IMR-90 (cell line): ENCODE results near the gene NFYC. TPM values are rescaled to one million over a fixed set of nuclear protein-coding genes. Genes with fewer than 3 reads are reported as not detected.

Experiments used
- ATAC-seq: fragments of 200-7000 bp; cut with Tn5 transposase; 2 replicates; pipeline ENCODE4 v1.9.1; 2020; ENCODE audit warnings: low read depth, mild to moderate bottlenecking, moderate library complexity
- BruUV-seq: library from RNA; stranded (reverse); fragments of 400-500 nt; replicated peaks from 2 replicates; lab custom pipeline; 2021; lab: Mats Ljungman, UMichigan
- CTCF ChIA-PET: fragments of 300-600 bp; formaldehyde crosslinking; extraction: SDS; loops from one replicate; lab custom pipeline; 2021; ENCODE audit warnings: antibody characterized with exemption; lab: Yijun Ruan, JAX
- POLR2A ChIA-PET: fragments of 300-600 bp; sonication (Branson Sonifier 250); formaldehyde crosslinking; loops from one replicate; lab custom pipeline; 2022; ENCODE audit warnings: antibody characterized with exemption; ENCODE audit not compliant: unreplicated experiment; lab: Charles Lee
- DNase-seq: peaks from one replicate; pipeline ENCODE4 v3.0.0; 2013
- H2AFZ ChIP-seq: replicated peaks from 2 replicates; pipeline ENCODE3; 2013; ENCODE audit warnings: low read length, mild to moderate bottlenecking; ENCODE audit not compliant: poor library complexity
- H2AK5ac ChIP-seq: 2 replicates; pipeline ENCODE4 v1.6.1; 2013; ENCODE audit warnings: low read depth, low read length, inconsistent platforms
- H2AK9ac ChIP-seq: replicated peaks from 2 replicates; pipeline ENCODE3; 2013; ENCODE audit warnings: mild to moderate bottlenecking, low read depth, low read length, moderate library complexity; ENCODE audit not compliant: poor library complexity
- H2BK120ac ChIP-seq: 2 replicates; pipeline ENCODE4 v1.6.1; 2013; ENCODE audit warnings: low read depth, low read length, inconsistent platforms
- H2BK15ac ChIP-seq: 3 replicates; pipeline ENCODE4 v1.6.1; 2013; ENCODE audit warnings: low read depth, low read length, inconsistent platforms
- H2BK20ac ChIP-seq: 2 replicates; pipeline ENCODE4 v1.6.1; 2013; ENCODE audit warnings: low read depth, mild to moderate bottlenecking, inconsistent platforms, low read length, moderate library complexity
- H2BK5ac ChIP-seq: 2 replicates; pipeline ENCODE4 v1.6.1; 2013; ENCODE audit warnings: mild to moderate bottlenecking, low read depth, low read length, inconsistent platforms; ENCODE audit not compliant: poor library complexity, severe bottlenecking
- H3K14ac ChIP-seq: replicated peaks from 2 replicates; pipeline ENCODE4 v1.6.1; 2013; ENCODE audit warnings: low read depth, low read length, inconsistent platforms
- H3K18ac ChIP-seq: 2 replicates; pipeline ENCODE4 v1.6.1; 2013; ENCODE audit warnings: low read depth, low read length, control low read depth
- H3K23ac ChIP-seq: 2 replicates; pipeline ENCODE4 v1.6.1; 2013; ENCODE audit warnings: low read depth, low read length, inconsistent platforms
- H3K27ac ChIP-seq: 2 replicates; pipeline ENCODE4 v1.5.1; 2013; ENCODE audit warnings: mild to moderate bottlenecking, control low read depth, low read length; ENCODE audit not compliant: insufficient read depth
- H3K27me3 ChIP-seq: 2 replicates; pipeline ENCODE4 v1.6.1; 2013; ENCODE audit warnings: low read length; ENCODE audit not compliant: control insufficient read depth, insufficient read depth
- H3K36me3 ChIP-seq: 2 replicates; pipeline ENCODE4 v1.6.1; 2013; ENCODE audit warnings: low read length, mixed read lengths; ENCODE audit not compliant: control insufficient read depth, insufficient read depth
- H3K4ac ChIP-seq: 2 replicates; pipeline ENCODE4 v1.6.1; 2013; ENCODE audit warnings: low read depth, low read length, inconsistent platforms
- H3K4me1 ChIP-seq: 2 replicates; pipeline ENCODE4 v1.6.1; 2013; ENCODE audit warnings: low read length, mixed read lengths; ENCODE audit not compliant: control insufficient read depth, insufficient read depth
- H3K4me2 ChIP-seq: 2 replicates; pipeline ENCODE4 v1.6.1; 2013; ENCODE audit warnings: low read depth, mild to moderate bottlenecking, control low read depth, low read length, moderate library complexity
- H3K4me3 ChIP-seq: 2 replicates; pipeline ENCODE4 v1.5.1; 2013; ENCODE audit warnings: low read depth, mild to moderate bottlenecking, control low read depth, low read length, moderate library complexity; ENCODE audit not compliant: insufficient read depth
- H3K56ac ChIP-seq: 2 replicates; pipeline ENCODE4 v1.6.1; 2013; ENCODE audit warnings: low read length, inconsistent platforms; ENCODE audit not compliant: insufficient read depth; ENCODE audit errors: extremely low read depth
- H3K79me1 ChIP-seq, 2 experiments: 2 replicates each; pipeline ENCODE4 v1.6.1; 2013; ENCODE audit warnings: low read length in 2 of 2, inconsistent platforms in 1 of 2, low read depth in 1 of 2
- H3K9ac ChIP-seq: 2 replicates; pipeline ENCODE4 v1.6.1; 2013; ENCODE audit warnings: low read depth, low read length, control low read depth
- H3K9me1 ChIP-seq: 2 replicates; pipeline ENCODE4 v1.6.1; 2013; ENCODE audit warnings: low read length, inconsistent platforms; ENCODE audit not compliant: insufficient read depth
- H3K9me3 ChIP-seq: 2 replicates; pipeline ENCODE4 v1.6.1; 2013; ENCODE audit warnings: low read length; ENCODE audit not compliant: control insufficient read depth, insufficient read depth
- H4K20me1 ChIP-seq: 2 replicates; pipeline ENCODE4 v1.6.1; 2013; ENCODE audit warnings: low read length, inconsistent platforms; ENCODE audit not compliant: insufficient read depth
- H4K5ac ChIP-seq: 2 replicates; pipeline ENCODE4 v1.6.1; 2013; ENCODE audit warnings: mild to moderate bottlenecking, low read depth, low read length, control low read depth
- H4K8ac ChIP-seq, 2 experiments: 2 replicates each; pipeline ENCODE4 v1.6.1; 2013; ENCODE audit warnings: low read depth in 2 of 2, low read length in 2 of 2, control low read depth in 1 of 2, inconsistent platforms in 1 of 2
- H4K91ac ChIP-seq: 2 replicates; pipeline ENCODE4 v1.6.1; 2013; ENCODE audit warnings: low read depth, low read length, inconsistent platforms; ENCODE audit not compliant: insufficient read depth
- BHLHE40 ChIP-seq: fragments of 150-350 bp; IDR thresholded peaks from 2 replicates; pipeline ENCODE4 v1.6.1; 2016; ENCODE audit warnings: mild to moderate bottlenecking, low read depth, low read length
- CEBPB ChIP-seq: IDR thresholded peaks from 2 replicates; pipeline ENCODE4 v1.6.1; 2012; ENCODE audit warnings: low read depth, low read length, improper control_type of control experiment
- CHD1 ChIP-seq: IDR thresholded peaks from 2 replicates; pipeline ENCODE4 v1.6.1; 2012; ENCODE audit warnings: low read depth, low read length, improper control_type of control experiment
- CTCF ChIP-seq: conservative IDR thresholded peaks from 2 replicates; pipeline ENCODE4 v1.5.1; 2012; ENCODE audit warnings: mild to moderate bottlenecking, low read depth, low read length, improper control_type of control experiment
- ELK1 ChIP-seq: fragments of 150-350 bp; IDR thresholded peaks from 2 replicates; pipeline ENCODE4 v1.6.1; 2016; ENCODE audit warnings: low read depth, mild to moderate bottlenecking, low read length, moderate library complexity, borderline replicate concordance
- MAFK ChIP-seq: IDR thresholded peaks from 2 replicates; pipeline ENCODE4 v1.6.1; 2012; ENCODE audit warnings: low read depth, low read length, improper control_type of control experiment
- MAZ ChIP-seq: IDR thresholded peaks from 2 replicates; pipeline ENCODE4 v1.6.1; 2012; ENCODE audit warnings: low read depth, mild to moderate bottlenecking, low read length, improper control_type of control experiment, moderate library complexity, borderline replicate concordance
- MXI1 ChIP-seq: IDR thresholded peaks from 2 replicates; pipeline ENCODE4 v1.6.1; 2012; ENCODE audit warnings: low read depth, mild to moderate bottlenecking, low read length, moderate library complexity, borderline replicate concordance
- NFE2L2 ChIP-seq: fragments of 150-350 bp; IDR thresholded peaks from 2 replicates; pipeline ENCODE4 v1.6.1; 2016; ENCODE audit warnings: low read depth, mild to moderate bottlenecking, low read length
- POLR2A ChIP-seq: IDR thresholded peaks from 2 replicates; pipeline ENCODE4 v1.6.1; 2012; ENCODE audit warnings: mild to moderate bottlenecking, low read depth, low read length
- RAD21 ChIP-seq: IDR thresholded peaks from 2 replicates; pipeline ENCODE4 v1.6.1; 2012; ENCODE audit warnings: low read length, improper control_type of control experiment
- RCOR1 ChIP-seq: IDR thresholded peaks from 2 replicates; pipeline ENCODE4 v1.6.1; 2012; ENCODE audit warnings: mild to moderate bottlenecking, low read length, improper control_type of control experiment; ENCODE audit not compliant: insufficient replicate concordance
- RFX5 ChIP-seq: IDR thresholded peaks from 2 replicates; pipeline ENCODE4 v1.8.0; 2012; ENCODE audit warnings: low read depth, mild to moderate bottlenecking, low read length, moderate library complexity
- SMC3 ChIP-seq: fragments of 150-350 bp; IDR thresholded peaks from 2 replicates; pipeline ENCODE4 v1.6.1; 2016; ENCODE audit warnings: low read depth, mild to moderate bottlenecking, antibody characterized with exemption, low read length, moderate library complexity
- USF2 ChIP-seq: fragments of 150-350 bp; IDR thresholded peaks from 2 replicates; pipeline ENCODE4 v1.6.1; 2017; ENCODE audit warnings: mild to moderate bottlenecking, antibody characterized with exemption, low read length, low read depth
- WGBS, 2 experiments: methylation state at CpG; one replicate each; pipeline versions ENCODE4 v1.1.5 to v1.1.7; 2013; ENCODE audit warnings: missing lambda C conversion rate in 2 of 2; ENCODE audit not compliant: insufficient read length in 1 of 2; ENCODE audit errors: extremely low coverage in 2 of 2; 5-methylcytosine and 5-hydroxymethylcytosine counted together
- dilution Hi-C: fragments of 300-500 bp; cut with HindIII; formaldehyde crosslinking; loops from one replicate; pipeline ENCODE4 v1.14.3; 2018; ENCODE audit warnings: low sequenced_read_pairs; ENCODE audit not compliant: unreplicated experiment
- in situ Hi-C: fragments of 300-500 bp; cut with MboI; formaldehyde crosslinking; loops from 3 replicates; pipeline ENCODE4 v1.14.3; 2019; ENCODE audit warnings: low sequenced_read_pairs, inconsistent platforms, mixed read lengths
- intact Hi-C: fragments of 100-400 bp; cut with micrococcal nuclease; formaldehyde crosslinking; loops from 2 replicates; pipeline ENCODE4 v1.10.0; 2022
- polyA plus RNA-seq, 3 experiments: library from polyadenylated mRNA; depleted of rRNA; stranded (reverse); fragments of >200 nt; gene quantifications; 2 replicates each; pipeline ENCODE4 v1.2.3, GENCODE V29; 2012; ENCODE audit warnings: low replicate concordance in 1 of 3
- total RNA-seq: library from RNA; depleted of rRNA; stranded (reverse); fragments of >200 nt; gene quantifications from 2 replicates; pipeline ENCODE4 v1.2.3, GENCODE V29; 2012

NFYC gene
- total and polyA plus RNA-seq, 2 of the 4 experiments (the other 2 are of a cell fraction): 45.2 to 62.2 TPM

- BruUV-seq: no TSS peak
- Histone ChIP-seq H2AK5ac (no peak overlapping the region), H2BK15ac (no peak overlapping the region), H2BK120ac (no peak overlapping the region), H4K20me1 (no peaks in the 10 kb centered on the region), H2AK9ac (no peak overlapping the region), H3K9me1 (peaks cover 6% of the 10 kb centered on the region; the same call in 1 of the 2 replicates), H3K4ac (no peak overlapping the region), H3K9ac (no peak overlapping the region), H3K56ac (no peak overlapping the region), H4K8ac (no peak overlapping the region), H3K14ac (no peak overlapping the region), H3K79me1 (no peaks in the 10 kb centered on the region), H2AFZ (no peak overlapping the region), H3K4me2 (no peak overlapping the region), H3K27ac (no peak overlapping the region), H3K27me3 (peaks cover 37% of the 10 kb centered on the region), H3K18ac (no peak overlapping the region), H2BK20ac (no peak overlapping the region), H3K36me3 (no peaks in the 10 kb centered on the region), H2BK5ac (no peak overlapping the region), H3K23ac (no peak overlapping the region), H3K4me1 (no peaks in the 10 kb centered on the region), H3K4me3 (no peak overlapping the region), H3K9me3 (no peaks in the 10 kb centered on the region), H4K5ac (no peak overlapping the region), H4K91ac (no peak overlapping the region)
- 82% methylated on average over 4 of the region's 4 CpGs; no CpG with 5 or more reads in 1 of the 2 experiments for WGBS, 2 experiments
- in situ Hi-C loops (no loop called here), dilution Hi-C loops (no loop called here), intact Hi-C loops (no loop called here)
- no peak for ATAC-seq
- ChIA-PET POLR2A (no interaction called here), CTCF (no interaction called here)
- no peak for TF ChIP-seq RCOR1
- no peak for TF ChIP-seq CHD1
- no peak for TF ChIP-seq SMC3
- no peak for TF ChIP-seq RFX5
- no peak for TF ChIP-seq MXI1
- no peak for TF ChIP-seq MAZ
- TF ChIP-seq ELK1: no peak
- TF ChIP-seq POLR2A: no peak
- TF ChIP-seq NFE2L2: no peak
- TF ChIP-seq RAD21: no peak
- no peak for TF ChIP-seq CTCF
- no peak for TF ChIP-seq CEBPB
- no peak for TF ChIP-seq MAFK
- TF ChIP-seq USF2: no peak
- TF ChIP-seq BHLHE40: no peak
- no peak for DNase-seq
Observed at GRCh38 chr1:40652979-40653378, 38.5 kb upstream of the NFYC start.
